HG02678 (cell line): ENCODE results near the gene FATE1.

ENCODE experiments used
- ATAC-seq: cut with Tn5 transposase; IDR thresholded peaks from one replicate; pipeline ENCODE4 v1.9.1; 2021; ENCODE audit warnings: mild to moderate bottlenecking, moderate library complexity; ENCODE audit not compliant: unreplicated experiment

FATE1 gene

GRCh38 chrX:151703487-151703886 is 12.3 kb upstream of the FATE1 start:
- ATAC-seq = no peak

- ATAC-seq = no peak
These were observed 11.7 kb upstream of the FATE1 start for GRCh38 chrX:151704041-151704663.

DNA sequence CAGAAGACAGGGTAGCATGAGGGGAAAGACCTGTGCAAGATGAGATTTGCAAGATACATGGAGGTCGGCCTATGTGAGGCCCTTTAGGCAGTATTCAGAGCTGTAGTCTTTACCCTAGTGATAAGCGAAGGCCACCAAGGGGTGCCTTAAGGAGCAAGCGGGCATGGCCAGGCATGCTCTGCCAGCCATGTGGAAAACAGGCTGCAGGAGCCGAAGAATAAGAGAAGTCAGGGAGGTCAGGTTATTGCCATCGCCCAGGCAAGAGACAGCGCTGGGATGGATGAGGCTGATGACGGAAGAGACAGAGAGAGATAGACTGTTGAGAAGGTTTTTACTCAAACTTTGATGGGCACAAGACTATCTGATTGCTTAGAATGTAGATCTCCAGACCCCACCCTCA is 7.0 kb upstream of the FATE1 start:
- ATAC-seq = no peak

DNA sequence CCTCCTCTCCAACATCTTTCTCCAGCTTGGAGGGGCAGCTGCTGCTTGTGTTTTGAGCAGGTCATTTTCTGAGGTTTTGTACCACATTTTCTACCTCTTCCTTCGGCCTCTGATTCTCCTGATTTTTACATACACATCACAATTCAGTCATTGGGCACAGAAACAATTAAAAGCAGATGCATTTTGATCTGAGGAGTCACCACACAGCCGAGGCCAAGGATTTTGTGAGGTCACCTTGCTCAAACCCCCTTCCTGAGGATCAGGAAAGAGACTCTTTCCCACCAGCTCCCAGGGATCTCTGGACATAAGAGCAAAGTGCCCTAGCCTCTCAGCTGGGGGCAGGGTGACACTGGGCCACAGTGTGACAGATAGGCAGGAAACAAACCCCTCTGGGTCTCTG is 5.4 kb upstream of the FATE1 start:
- no peak for ATAC-seq

DNA sequence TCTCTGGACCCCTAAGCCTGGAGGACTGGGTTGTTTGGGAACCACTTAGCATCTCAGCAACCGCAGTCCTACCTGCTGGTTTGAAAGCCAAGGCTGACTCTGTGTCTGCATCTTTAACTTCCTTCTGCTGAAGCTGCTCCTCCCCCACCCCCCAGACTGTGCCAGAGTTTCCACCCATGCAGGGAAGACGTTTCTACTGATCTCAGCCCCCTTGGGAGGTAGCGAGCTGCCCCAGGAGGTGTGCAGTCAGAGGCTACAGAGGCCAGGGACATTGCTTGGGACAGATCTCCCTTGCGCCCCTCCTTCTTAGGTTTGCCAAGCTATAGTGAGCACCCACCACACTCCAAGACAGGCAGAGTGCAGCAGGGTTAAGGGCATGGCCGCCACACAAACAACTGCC is 4.7 kb upstream of the FATE1 start:
- no peak for ATAC-seq

GRCh38 chrX:151711787-151712186 is 4.0 kb upstream of the FATE1 start:
- ATAC-seq = no peak

DNA sequence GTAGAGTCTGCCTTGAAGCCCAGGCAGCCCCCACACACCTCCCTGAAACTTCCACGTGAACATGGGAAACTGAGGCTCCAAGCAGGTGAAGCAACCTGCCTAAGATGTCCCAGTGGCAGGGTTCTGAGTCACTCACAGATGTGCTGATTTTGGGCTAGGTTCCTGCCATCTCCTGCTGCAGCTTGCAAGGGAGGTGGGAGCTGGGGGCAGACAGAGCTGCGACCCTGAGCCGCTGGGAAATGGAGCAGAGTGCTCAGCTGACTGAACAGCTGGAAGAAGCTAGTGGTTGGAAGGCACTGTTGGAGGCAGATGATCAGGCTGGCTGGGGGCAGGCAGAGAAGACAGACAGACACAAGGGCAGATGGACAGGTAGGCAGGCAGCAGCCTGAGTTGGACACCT is 3.6 kb upstream of the FATE1 start:
- ATAC-seq = no peak

DNA sequence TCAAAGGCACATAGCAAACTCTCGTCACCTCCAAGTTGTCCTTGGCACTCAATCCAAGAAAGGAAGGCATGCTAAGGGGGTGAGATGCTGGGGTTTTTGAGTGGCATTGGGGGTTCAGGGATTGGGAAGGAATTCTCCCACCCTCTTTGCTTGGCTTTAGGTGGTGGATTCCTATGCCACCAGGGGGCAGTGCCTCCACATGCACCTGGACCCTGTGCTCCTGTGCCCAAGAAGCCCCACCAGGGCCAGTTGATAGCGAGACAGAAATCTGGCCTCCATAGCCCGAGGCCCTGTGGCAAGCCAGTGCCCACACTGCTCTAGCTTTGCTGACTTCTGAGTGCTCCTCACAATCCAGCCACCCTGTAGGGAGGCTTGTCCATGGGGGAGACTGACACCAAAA is 2.0 kb upstream of the FATE1 start:
- ATAC-seq = no peak

- ATAC-seq = no peak
These were observed 1.5 kb upstream of the FATE1 start for GRCh38 chrX:151714362-151714761.

DNA sequence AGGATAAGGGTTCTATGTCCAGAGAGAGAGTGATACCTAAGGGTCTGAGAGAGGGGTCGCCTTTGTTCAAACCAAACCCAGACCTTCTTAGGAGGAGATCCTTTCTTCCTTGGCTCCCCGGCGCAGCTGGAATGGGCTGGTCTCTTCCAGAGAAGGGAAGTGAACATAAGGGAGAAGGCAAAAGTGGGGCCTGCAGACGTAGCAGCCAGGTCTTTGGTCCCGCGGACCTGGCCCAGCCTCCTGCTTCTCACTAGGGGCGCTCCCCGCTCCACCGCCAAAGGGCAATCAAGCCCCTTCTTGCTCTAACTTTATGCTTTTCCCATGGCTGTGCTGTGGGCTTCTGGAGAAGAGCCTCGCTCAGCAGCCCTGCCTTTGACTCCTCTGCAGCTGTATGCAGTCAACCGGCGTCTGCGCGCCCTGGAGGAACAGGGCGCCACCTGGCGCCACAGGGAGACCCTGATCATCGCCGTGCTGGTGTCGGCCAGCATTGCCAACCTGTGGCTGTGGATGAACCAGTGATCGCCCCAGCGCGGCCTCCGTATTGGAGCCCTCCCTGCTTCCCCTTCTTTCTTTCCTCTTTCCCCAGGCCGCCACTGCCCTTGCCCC is 6.5 kb downstream of the FATE1 start:
- ATAC-seq = no peak

GRCh38 chrX:151723156-151723760 is 7.4 kb downstream of the FATE1 start:
- ATAC-seq = no peak

- ATAC-seq = no peak
These were observed 8.9 kb downstream of the FATE1 start for GRCh38 chrX:151724563-151725337.

DNA sequence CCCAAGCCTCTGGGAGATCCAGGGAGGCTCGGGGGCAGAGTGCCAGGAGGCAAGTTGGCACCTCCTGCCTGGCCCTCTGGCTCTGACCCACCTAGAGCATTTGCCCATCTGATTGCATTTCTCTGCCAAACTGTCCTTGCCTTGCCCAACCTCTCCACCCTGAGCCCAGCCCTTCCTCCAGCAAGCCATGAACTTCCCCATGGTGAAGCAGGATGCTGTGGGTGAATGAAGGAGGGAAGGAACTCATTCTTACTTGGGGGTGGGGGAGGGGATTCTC is 9.4 kb downstream of the FATE1 start:
- ATAC-seq = no peak

DNA sequence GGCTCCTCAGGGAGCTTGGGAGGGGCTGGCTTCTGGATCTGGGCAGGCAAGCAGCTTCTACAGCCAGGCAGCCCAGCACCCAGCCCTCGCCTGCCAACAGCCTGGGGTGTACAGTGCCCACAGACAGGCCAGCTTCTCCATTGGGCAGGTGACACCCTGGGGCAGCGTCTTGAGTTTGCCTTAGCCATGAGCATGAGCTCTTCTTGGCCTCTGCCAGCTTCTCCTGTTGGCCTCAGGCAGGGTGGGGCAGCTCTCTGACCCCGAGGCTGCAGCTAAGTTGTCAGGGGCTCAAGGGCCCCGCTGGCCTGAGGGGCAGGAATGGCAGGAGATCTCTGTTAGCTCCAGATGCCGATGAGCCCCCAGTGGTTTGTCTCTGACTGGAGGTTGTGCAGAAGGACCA is 10.9 kb downstream of the FATE1 start:
- no peak for ATAC-seq

GRCh38 chrX:151727346-151727745 is 11.5 kb downstream of the FATE1 start:
- ATAC-seq = no peak

DNA sequence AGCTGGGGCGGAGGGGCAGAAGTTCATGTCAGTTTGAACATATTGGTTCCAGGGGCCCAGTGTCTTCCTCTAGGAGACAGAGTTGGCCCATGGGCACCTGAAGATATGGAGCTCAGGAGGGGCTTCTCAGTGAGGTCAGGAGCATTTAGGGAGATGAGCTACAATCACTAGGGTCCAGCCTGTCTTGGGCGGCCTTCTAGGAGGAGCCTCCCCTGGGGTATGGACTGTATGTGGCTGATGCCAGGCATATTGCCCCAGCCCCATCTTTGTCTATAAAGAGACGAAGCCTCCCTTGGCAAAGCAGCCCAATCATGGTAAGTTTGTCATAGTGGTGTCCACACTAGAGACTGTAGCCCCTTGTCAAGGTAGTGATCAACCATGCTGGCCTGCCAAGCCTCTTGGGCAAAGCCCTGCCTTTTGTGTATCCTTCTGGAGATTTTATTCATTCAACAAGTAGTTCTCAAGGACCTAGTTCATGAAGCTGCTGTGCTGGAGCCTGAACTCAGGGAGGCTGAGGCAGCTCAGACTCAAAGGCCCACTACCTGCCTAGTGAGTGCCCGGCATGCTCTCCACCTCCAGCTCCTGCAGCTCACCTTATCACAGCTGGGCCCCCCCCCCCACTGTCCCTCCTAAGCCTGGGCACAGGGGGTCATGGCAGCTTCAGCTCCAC is 13.4 kb downstream of the FATE1 start:
- no peak for ATAC-seq

GRCh38 chrX:151734446-151734845 is 18.6 kb downstream of the FATE1 start, which contains the start of gene CNGA2:
Gene CNGA2 (plus strand): TSS chrX:151734746. CDS start chrX:151738484, 3,738 bp downstream.
- no peak for ATAC-seq

GRCh38 chrX:151735219-151735618 is 19.4 kb downstream of the FATE1 start:
- ATAC-seq = no peak

DNA sequence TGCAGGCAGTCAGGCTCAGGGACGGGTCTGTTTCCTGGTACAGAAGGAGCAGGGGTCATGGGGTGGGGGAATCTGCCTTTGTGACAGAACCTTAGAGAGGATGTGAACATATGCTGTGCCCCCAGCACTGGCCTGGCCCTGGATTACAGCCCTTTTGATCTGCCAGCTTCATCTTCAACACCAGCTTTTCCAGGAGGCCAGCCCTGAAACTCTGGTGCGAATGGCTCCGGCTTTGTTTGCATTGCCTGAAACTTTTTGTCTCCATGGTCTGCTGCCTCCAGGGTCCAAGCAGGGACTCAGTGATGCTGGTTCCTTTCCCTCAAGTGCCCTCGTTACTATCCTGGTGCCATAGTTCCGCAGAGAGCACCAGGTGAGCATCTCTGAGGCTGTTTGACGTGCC is 20.9 kb downstream of the FATE1 start:
- ATAC-seq = no peak

DNA sequence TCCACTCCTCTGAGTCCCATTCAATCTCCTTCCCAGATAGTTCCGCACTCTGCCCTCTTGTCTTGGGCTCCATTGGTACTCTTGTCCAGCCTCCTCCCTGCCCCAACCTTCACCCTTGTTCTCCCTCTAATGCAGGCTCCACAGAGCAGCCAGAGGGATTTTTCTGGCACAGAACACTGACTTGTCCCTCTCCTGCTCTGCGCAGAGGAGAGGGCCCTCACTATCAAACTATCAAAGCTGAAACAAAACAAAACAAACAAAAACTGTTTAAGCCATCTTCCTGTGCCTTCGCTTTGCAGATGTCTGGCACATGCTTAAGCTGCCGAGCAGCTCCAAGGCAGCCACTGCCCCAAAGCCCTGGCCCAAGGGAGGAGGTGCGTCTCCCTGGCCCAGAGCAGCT is 21.7 kb downstream of the FATE1 start:
- ATAC-seq = no peak

- no peak for ATAC-seq
These were observed 22.9 kb downstream of the FATE1 start for GRCh38 chrX:151738751-151739150.

GRCh38 chrX:151741606-151742005 is 25.8 kb downstream of the FATE1 start:
- ATAC-seq = no peak
